Hematopoietic multipotent progenitor cell treated with erythropoietin and hydrocortisone succinate and interleukin-3 and kit ligand, for 6 days (in vitro differentiated cells): ENCODE results near the gene GRHPR.
"Not testable (repeated sequence)": the region's sequence is repeated elsewhere in the genome, so short reads cannot be mapped to it uniquely, and the experiment has no call there.

Experiments
- DNase-seq: peaks from one replicate; pipeline ENCODE4 v3.0.0-alpha.2; 2015

GRHPR gene

DNA sequence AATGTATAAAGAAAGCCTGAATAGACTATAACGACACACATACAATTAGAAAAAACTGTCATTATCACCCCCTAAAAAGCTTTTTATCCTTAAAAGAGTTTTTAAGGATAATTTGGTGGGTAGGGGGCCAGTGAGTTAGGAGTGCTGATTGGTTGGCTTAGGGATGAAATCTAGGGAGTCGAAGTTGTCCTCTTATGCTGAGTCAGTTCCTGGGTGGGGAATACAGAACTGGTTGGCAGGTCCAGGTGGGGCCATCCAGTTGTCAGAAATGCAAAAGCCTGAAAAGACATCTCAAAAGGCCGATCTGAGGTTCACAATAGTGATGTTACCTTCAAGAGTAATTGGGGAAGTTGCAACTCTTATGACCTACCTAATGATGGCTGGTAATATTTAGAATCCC is 29.1 kb downstream of the GRHPR start:
- no peak for DNase-seq

DNA sequence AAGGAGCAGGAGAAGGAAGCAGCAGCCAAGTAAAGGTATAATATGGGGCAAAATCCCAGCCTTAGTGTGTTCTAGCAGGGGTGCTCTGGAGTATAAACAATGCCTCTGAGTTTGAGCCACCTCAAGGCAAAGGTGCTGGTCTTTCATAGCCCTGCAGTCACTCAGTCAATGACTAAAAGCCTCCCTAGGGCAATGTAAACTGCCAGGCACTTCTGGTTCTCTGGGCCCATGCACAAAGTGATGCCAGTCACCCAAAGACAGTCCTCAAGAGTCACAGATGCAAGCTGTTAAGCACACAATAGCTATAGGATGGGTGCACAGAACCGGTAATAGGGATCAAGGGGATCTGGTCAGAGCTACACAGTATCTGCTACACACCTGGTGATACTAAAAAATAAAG is 30.1 kb downstream of the GRHPR start:
- no peak for DNase-seq

DNA sequence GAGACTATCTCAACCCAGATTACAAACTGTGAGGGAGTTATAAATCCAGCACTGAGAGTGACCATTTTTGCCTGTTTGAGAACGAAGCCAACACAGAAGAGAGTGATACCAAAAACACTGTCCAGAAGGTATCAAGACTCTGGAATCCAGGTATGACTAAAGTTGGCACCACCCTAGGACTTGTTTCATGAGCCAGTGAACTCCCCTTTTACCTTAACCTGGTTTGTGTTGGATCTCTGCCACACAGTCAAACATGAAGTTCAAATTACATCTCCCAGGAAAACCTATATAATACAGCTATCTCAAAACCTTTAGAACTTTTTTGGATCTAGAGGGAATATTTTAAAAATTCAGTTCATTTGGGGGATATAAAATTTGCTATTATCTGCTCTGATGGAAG is 31.3 kb downstream of the GRHPR start:
- no peak for DNase-seq

DNA sequence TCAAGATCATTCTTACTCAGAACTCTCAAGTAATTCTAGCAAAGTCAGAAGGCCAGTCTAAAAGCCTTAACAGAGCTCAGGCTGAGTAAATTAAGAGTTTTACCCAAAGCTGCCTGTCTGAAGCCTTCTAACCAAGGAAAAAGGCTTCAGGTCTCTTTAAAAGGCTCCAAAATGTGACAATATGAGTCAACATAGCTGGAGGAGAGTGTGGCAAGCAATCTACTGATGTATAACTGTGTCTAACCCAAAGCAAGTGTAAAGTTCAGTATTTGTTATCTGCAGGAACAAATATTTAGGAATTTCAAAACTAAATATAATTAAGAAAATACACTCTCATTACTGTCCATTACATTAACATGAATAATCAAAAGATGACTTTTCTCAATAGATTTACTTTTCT is 31.7 kb downstream of the GRHPR start:
- DNase-seq: no peak

DNA sequence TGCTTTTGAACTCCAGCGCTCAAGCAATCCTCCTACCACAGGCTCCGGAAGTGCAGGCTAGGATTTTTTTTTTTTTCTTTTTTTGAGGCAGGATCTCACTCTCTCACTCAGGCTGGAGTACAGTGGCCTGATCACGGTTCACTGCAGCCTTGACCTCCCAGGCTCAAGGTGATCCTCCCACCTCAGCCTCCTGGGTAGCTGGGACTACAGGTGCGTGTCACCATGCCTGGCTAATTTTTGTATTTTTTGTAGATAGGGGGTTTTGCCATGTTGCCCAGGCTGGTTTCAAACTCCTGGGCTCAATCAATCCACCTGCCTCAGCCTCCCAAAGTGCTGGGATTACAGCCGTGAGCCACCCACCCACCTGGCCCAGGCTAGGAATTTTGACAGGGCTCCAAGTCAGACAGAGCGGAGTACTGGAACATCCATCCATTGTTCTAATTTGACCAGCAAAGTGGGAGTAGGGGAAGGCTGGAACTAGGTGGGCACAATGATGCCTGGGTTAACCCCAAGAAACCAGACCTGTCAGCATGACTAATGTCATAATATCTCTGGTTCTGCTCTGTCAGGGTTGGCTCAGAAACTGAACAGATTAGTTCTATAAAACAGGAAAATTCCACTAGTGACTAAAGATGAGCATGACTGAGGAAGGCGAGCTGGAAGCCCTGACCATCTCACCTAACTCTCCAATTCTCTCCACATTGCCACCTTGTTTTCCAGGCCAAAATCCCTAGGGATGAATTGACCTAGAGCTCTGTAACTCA is 33.6 kb downstream of the GRHPR start:
- DNase-seq: no peak

DNA sequence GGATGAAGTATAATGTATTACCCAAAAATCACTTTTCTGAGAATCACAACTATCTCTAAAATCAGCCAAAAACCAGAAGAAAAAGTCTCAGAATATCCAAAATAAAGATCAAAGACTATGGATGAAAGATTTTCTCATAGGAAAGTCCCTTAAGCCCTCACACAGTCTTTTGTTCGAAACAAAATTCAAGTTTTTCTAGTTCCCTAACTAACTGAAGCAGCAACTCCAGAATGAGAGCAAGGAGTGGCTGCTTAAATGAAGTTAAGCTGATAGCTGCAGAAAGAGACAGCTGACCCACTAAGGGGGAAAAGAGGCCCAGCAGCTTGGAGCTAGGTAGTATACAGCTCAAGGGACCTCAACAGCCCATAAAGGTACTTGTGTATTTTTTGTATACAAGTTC is 34.3 kb downstream of the GRHPR start:
- no peak for DNase-seq

DNA sequence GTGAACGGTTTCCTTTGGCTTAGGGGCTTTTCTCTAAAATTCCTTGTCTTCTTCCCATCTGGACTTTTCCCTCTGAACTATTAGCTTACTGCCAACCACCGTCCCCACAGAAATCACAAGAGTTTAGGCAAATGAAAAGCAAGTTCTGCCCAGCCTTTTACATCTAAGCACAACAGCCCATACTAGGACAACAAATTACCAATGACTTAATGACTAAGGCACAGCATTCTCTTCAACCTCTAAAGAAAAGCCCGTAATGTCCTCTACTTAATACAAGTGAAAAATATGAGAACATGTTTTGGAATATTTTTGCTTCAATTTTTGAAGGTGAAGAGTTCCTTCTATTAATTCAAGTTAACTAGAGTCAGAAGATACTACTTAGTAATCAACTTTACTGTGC is 41.5 kb downstream of the GRHPR start:
- no peak for DNase-seq

DNA sequence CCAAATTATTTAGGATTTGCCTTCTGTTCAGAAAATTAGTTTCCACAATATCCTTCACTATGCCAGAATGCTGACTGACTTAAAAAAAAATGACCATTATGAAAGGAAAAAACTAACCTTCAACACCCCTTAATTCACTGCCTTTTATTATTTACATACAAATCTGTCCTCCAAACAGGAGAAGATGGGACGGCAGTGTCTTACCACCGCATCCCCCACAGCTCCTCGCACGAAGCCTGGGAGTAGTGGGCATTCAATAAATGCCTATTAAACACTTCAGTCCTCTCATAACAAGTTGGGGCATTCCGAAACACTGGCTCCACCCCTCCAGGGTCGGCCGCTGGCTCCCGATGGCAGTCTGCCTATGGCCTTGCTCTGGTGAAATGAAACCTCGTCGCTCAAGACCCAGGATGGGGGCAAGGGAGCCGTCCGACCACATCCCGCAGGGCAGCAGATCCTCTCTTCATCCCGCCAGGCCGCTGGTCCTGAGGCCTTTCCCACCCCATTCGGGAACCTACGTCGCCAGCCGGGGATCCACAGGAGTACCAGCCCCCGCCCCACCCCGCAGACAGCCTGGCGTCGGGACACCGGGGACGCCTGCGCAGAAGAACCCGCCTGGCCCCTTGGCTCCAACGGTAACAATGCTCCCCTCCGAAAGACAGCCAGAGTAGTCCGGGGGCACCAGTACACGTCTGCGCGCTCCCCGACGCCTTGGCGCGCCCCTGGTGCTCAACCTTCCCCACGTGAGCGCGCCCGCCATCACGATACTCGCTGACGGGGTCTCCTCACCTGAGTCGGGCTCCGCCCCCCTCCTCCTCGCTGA is 42.1 kb downstream of the GRHPR start:
- DNase-seq: peak; percentile 77

DNA sequence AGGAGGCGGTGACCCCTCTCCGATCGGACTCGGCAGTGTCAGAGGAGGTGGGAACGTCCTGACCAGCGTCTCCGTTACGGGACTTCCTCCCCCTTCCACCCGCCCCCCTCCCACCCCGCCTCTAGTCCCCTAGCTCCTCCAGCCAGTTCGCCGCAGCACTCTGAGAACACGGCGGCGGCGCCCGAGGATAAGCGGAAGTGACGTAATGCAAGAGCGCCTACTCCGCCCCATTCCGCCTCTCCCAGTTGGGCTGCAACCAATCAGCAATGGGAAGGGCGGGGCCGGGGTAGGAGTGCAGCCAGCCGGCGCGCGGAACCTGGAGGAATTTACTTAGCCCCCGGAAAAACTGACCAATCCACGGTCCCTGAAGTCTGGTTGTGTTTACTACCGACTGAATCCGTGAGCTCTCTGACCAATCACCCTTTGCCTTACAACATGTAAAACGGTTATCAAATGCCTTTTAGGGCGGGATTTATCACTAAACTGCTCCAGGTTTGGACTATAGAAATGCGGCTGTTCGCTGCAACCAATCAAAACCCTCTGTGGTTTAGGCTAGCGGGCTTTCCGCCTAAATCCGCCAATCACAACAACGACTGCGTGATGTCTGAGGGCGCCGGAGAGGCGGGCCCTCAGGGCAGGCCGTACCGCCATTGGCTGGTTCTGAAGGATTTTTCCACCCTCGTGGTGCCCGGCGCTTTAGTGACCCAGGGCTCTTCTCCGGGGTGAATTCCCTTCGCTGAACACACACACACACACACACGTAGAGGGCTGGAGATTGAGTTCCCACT is 42.9 kb downstream of the GRHPR start, which contains the start of gene ZBTB5:
TSS of gene ZBTB5 (minus strand) at position 202 of the 788 bp plus-strand sequence. CDS start 22,899 bp downstream, outside the sequence.
- DNase-seq: peak; percentile 100

DNA sequence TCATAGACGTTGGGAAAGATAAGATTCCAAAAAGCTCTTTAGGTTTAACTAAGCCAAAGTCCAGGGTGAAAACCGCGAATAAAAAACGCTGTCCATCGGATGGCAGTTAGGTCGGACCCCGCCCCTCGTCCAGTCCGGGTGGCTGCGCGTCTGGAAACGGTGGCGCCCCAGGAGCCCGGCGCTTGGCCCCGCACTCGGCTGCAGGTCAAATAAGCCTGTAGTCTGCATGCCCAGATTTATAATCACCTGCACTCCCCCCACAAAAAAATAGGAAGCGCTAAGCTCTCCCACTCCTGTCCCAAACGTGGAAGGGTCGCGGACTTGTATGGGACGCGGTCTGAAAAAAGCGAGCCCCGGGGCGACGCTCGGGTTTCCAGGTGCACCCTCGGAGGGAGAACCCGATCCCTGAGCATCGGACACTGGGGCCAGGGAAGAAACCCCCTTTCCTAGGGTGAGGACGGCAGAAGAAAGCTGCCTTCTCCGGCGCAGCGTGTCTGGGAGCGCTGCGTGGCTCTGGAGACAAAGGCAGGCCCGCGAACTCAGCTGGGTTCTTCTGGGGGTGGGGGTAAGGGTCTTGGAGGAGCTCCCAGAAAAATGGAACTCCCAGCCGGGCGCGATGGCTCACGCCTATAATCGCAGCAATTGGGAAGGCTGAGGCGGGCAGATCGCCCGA is 43.7 kb downstream of the GRHPR start:
- DNase-seq: peak; percentile 80

DNA sequence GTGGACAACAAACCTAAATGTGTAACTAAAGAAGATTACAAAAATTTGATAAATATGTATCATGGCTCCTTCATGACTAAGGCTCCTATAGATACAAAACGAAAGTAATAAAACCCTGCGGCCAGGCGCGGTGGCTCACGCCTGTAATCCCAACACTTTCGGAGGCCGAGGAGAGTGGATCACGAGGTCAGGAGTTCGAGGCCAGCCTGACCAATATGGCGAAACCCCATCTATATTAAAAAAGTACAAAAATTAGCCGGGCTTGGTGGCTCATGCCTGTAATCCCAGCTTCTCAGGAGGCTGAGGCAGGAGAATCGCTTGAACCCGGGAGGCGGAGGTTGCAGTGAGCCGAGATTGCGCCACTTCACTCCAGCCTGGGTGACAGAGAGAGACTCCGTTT is 45.0 kb downstream of the GRHPR start:
- not testable (repeated sequence) for DNase-seq

DNA sequence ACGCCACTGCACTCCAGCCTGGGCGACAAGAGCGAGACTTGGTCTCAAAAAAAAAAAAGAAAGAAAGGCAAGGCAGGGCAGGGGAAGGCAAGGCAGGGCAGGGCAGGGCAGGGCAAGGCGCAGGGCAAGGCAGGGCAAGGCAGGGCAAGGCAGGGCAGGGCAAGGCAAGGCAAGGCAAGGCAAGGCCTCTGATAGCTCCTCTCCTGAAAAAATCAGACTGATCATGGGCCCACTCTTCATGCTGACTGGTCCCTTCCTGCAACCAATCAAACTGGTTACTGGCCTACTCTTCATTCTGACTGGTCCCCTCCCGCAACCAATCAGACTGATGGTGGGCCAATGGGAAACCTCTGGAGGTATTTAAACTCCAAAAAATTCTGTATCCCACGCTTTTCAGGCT is 46.1 kb downstream of the GRHPR start:
- peak; percentile 31 for DNase-seq

DNA sequence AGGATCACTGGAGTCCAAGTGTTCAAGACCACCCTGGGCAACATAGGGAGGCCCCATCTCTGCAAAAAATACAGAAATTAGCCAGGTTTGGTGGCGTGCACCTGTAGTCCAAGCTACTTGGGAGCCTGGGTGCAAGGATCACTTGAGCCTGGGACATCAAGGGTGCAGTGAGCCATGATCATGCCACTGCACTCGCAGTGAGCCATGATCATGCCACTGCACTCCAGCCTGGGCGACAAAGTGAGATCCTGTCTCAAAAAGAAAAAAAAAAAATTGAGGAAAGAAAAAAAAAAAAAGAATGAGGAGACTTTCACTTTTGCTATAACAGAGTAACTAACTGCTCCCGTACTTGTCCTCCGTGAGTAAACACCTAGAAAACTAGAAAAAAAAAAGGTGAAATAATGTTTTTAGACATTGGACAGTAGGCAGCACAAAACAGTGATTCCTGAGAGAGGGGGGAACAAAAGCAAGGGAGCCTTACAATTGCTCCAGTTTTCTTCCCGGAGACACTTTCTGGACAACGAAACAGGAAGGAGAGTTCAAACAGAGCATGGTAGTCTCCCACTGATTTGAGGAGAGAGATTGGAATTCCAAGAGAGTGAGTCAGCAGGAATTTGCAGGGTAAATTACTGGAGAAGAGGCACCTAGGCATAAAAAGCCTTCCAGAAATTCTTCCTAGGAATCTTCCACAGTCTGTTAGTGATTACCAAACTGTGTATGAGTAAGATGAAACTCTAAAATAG is 49.6 kb downstream of the GRHPR start:
- DNase-seq: no peak

DNA sequence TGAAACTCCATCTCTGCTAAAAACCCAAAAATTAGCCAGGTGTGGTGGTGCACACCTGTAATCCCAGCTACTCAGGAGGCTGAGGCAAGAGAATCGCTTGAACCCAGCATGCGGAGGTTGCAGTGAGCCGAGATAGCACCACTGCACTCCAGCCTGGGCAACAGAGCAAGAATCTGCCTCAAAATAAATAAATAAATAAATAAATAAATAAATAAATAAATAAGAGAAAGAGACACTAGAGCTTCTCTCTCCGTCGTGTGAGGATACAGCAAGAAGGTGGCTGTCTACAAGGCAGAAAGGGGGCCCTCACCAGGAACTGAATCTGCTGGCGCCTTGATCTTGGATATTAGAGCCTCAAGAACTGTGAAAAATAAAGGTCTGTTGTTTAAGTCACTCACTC is 51.5 kb downstream of the GRHPR start:
- not testable (repeated sequence) for DNase-seq

DNA sequence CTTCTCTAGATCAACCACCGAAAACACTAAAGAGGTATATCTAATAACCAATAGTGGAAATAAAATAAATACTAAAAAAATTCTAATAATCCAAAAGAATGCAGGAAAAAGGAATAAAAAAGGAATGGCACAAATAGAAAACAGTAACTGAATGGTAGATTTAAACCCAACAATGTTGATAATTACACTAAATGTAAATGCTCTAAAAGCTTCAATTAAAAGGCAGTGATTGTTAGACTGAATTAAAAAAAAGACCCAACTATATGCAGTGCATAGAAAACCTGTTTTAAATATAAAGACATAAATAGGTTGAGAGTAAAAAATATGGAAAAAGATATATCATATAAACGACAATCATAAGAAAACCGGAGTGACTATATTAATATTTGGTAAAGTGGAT is 51.9 kb downstream of the GRHPR start:
- no peak for DNase-seq

DNA sequence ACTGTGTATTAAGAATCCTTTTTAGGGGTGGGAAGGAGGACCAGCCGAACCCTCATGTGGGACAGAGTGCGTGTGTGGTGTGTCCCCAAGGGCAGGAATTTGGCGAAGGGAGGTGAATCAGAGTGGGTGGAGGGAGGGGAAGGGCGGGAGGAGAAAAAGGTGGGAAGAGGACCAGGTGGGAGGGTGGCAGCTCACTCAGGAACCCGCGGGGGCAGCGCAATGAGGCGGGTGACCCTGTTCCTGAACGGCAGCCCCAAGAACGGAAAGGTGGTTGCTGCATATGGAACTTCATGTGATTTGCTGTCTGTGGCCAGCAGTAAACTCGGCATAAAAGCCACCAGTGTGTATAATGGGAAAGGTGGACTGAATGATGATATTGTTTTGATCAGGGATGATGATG is 54.4 kb downstream of the GRHPR start:
- no peak for DNase-seq

DNA sequence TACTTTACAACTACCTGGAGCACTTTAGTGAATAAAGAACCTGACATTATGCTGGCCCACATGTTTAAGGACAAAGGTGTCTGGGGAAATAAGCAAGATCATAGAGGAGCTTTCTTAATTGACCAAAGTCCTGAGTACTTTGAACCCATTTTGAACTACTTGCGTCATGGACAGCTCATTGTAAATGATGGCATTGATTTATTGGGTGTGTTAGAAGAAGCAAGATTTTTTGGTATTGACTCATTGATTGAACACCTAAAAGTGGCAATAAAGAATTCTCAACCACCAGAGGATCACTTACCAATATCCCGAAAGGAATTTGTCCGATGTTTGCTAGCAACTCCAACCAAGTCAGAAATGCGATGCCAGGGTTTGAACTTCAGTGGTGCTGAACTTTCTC is 54.9 kb downstream of the GRHPR start:
- DNase-seq: not testable (repeated sequence)

DNA sequence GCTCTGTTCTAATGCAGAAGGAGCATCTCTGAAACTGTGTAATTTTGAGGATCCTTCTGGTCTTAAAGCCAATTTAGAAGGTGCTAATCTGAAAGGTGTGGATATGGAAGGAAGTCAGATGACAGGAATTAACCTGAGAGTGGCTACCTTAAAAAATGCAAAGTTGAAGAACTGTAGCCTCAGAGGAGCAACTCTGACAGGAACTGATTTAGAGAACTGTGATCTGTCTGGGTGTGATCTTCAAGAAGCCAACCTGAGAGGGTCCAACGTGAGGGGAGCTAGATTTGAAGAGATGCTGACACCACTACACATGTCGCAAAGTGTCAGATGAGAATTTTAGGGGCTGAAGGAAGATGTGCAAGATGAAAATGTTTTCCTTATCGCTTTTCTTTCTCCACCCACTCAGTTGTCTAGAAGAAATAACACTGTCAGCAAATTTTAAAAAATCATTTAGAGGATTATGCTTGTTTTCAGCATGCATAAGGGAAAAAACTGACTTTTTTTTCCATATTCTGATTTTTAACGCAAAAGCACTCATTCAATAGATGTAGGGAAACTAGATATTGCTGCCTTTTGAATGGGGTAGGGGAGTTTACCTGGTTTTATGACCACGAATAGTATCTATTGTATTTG is 55.6 kb downstream of the GRHPR start:
- DNase-seq: not testable (repeated sequence)

DNA sequence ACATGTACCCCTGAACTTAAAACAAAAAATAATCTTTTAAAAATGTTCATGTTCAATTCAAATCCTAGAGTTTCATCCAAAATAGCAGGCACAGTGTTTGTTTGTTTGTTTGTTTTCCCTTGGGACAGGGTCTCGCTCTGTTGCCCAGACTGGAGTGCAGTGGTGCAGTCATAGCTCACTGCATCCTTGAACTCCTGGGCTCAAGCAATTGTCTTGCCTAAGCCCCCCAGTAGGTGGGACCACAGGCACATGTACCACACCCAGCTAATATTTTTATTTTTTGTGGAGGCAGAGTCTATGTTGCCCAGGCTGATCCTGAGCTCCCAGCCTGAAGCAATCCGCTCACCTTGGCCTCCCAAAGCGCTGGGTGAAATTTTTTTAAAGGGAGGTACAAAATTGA is 58.3 kb downstream of the GRHPR start:
- DNase-seq: peak; percentile 10

DNA sequence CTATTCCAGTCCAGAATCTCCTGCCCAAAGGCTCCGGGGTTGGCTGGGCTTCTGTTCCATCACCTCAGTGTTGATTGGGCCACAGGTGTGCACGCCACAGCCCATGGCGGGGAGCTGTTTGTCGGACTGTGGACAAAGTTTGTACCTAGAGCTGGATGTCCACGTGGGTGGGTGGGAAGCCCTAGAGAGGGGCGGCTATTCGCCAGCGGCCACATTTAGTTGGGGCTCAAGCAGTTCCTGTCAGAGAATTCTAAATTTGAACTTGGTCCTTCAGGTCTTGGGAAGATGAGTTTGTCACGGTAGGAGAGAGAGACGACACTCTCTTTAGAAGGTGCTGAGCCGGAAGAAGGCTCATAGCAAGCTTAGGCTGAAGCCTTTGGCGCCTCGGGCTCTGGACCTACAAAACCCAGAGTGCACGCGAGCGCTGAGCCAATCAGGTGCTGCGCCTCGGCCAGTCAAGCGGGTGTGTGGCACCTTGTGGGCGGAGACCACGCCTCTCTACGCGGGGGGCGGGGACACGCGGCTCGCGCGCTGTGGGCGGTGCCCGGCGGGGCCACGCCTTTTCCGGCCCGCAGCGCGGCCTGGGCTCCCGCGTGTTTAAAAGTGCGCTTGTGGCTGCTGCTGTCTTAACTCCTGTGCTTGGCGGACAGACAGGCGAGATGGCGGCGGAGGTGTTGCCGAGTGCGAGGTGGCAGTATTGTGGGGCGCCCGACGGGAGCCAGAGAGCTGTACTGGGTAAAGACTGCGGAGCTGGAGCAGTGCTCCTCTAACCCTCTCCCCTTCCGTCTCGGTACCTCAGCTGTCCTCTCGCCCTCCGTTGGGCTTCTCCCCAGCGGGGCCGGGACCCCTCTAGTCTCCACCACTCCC is 63.1 kb downstream of the GRHPR start, which contains the start of gene POLR1E:
TSS of gene POLR1E (plus strand) at position 560 of the 867 bp plus-strand sequence. CDS start at position 660, 100 bp downstream.
- DNase-seq: peak; percentile 98
